Activated B cell treated with CpG ODN at 0.5 μM for 24 hours (primary cell): ENCODE results near the gene TM9SF2. TPM values are rescaled to one million over a fixed set of nuclear protein-coding genes. Genes with fewer than 3 reads are reported as not detected.

Experiments
- ATAC-seq: fragments of 200-7000 bp; cut with Tn5 transposase; one replicate; pipeline ENCODE4 v1.10.0; 2021; ENCODE audit warnings: low read depth, mild to moderate bottlenecking, moderate library complexity
- CTCF ChIA-PET: fragments of 350-600 bp; sonication (Branson Sonifier 250); formaldehyde crosslinking; loops from one replicate; lab custom pipeline; 2021; ENCODE audit warnings: antibody characterized with exemption; lab: Charles Lee
- POLR2A ChIA-PET: fragments of 350-600 bp; sonication (Branson Sonifier 250); formaldehyde crosslinking; loops from one replicate; lab custom pipeline; 2021; ENCODE audit warnings: antibody characterized with exemption; lab: Charles Lee
- DNase-seq: peaks from one replicate; pipeline ENCODE4 v3.0.0; 2022
- H3K27ac Mint-ChIP-seq: one replicate; pipeline ENCODE4 v1.8.0; 2020; ENCODE audit warnings: mixed read lengths
- H3K27me3 Mint-ChIP-seq: one replicate; pipeline ENCODE4 v1.8.0; 2021; ENCODE audit warnings: mixed read lengths
- H3K36me3 Mint-ChIP-seq: one replicate; pipeline ENCODE4 v1.8.0; 2021; ENCODE audit warnings: low read depth, mixed read lengths
- H3K4me1 Mint-ChIP-seq: one replicate; pipeline ENCODE4 v1.8.0; 2021; ENCODE audit warnings: mixed read lengths
- H3K4me3 Mint-ChIP-seq: one replicate; pipeline ENCODE4 v1.8.0; 2020; ENCODE audit warnings: mild to moderate bottlenecking, mixed read lengths
- H3K9me3 Mint-ChIP-seq: one replicate; pipeline ENCODE4 v1.8.0; 2020; ENCODE audit warnings: mixed read lengths
- CTCF ChIP-seq: fragments of 200-600 bp; IDR thresholded peaks from one replicate; pipeline ENCODE4 v1.8.0; 2022; ENCODE audit warnings: antibody characterized with exemption, mild to moderate bottlenecking
- intact Hi-C: fragments of 100-400 bp; cut with micrococcal nuclease; formaldehyde crosslinking; loops from one replicate; pipeline ENCODE4 v1.15.1; 2024
- total RNA-seq: library from RNA; stranded (reverse); gene quantifications from 2 replicates; pipeline ENCODE4 v1.2.3, GENCODE V29; 2022

Gene TM9SF2
- total RNA-seq, 1 donor from 2014 or later: 76.0 TPM

DNA sequence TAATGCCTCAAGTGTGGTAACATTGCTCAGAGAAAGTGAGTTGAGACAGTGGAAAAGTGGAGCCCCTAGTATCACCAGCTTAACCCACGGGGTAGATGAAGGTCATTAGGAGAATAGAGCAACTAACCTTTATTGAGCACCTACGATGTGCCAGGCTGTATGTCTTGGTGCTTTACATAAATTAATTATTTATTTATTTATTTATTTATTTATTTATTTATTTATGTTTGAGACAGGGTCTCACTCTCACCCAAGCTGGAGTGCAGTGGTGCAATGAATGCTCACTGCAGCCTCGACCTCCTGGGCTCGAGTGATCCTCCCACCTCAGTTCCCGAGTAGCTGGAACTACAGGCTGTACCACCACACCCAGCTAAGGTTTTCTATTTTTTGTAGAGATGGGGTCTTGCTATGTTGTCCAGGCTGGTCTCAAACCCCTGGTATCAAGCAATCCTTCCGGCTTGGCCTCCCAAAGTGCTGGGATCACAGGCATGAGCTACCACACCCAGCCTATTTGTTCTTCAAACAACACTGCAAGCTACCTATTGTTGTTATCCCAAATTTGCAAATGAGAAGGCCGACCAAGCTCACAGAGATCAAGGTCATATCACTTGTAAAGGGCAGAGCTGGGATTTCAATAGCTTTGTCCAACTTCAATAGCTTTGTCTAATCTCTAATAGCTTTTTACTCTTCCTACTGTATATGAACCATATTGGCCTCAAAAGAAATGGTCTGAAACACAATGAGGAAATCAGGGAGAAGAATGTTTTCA lies 79.4 kb downstream of the TM9SF2 start:
- ATAC-seq (no peak), DNase-seq (no peak)
- H3K27me3 Mint-ChIP-seq: no peaks in the 10 kb centered on the region
- no peaks in the 10 kb centered on the region for H3K9me3 Mint-ChIP-seq
- no peaks in the 10 kb centered on the region for H3K4me1 Mint-ChIP-seq
- no peak overlapping the region for H3K27ac Mint-ChIP-seq
- intact Hi-C loops: no loop called here
- H3K4me3 Mint-ChIP-seq: no peak overlapping the region
- no peaks in the 10 kb centered on the region for H3K36me3 Mint-ChIP-seq
- TF ChIP-seq CTCF: no peak
- POLR2A ChIA-PET: no interaction called here
- CTCF ChIA-PET: no interaction called here

GRCh38 chr13:99582511-99582910 lies 81.2 kb downstream of the TM9SF2 start:
- no peaks in the 10 kb centered on the region for H3K9me3 Mint-ChIP-seq
- ChIA-PET POLR2A (no interaction called here), CTCF (no interaction called here)
- TF ChIP-seq CTCF: no peak
- no peak overlapping the region for H3K4me3 Mint-ChIP-seq
- no peaks in the 10 kb centered on the region for H3K27me3 Mint-ChIP-seq
- no peak for ATAC-seq
- H3K4me1 Mint-ChIP-seq: no peaks in the 10 kb centered on the region
- intact Hi-C loops: no loop called here
- no peak for DNase-seq
- no peak overlapping the region for H3K27ac Mint-ChIP-seq
- no peaks in the 10 kb centered on the region for H3K36me3 Mint-ChIP-seq

GRCh38 chr13:99585609-99586008 lies 84.3 kb downstream of the TM9SF2 start:
- CTCF ChIA-PET: no interaction called here
- no peaks in the 10 kb centered on the region for H3K27me3 Mint-ChIP-seq
- POLR2A ChIA-PET: no interaction called here
- H3K4me1 Mint-ChIP-seq: no peaks in the 10 kb centered on the region
- no peaks in the 10 kb centered on the region for H3K9me3 Mint-ChIP-seq
- intact Hi-C loops: no loop called here
- DNase-seq (no peak), ATAC-seq (no peak)
- H3K36me3 Mint-ChIP-seq: no peaks in the 10 kb centered on the region
- TF ChIP-seq CTCF: no peak
- no peak overlapping the region for H3K4me3 Mint-ChIP-seq
- H3K27ac Mint-ChIP-seq: no peak overlapping the region

DNA sequence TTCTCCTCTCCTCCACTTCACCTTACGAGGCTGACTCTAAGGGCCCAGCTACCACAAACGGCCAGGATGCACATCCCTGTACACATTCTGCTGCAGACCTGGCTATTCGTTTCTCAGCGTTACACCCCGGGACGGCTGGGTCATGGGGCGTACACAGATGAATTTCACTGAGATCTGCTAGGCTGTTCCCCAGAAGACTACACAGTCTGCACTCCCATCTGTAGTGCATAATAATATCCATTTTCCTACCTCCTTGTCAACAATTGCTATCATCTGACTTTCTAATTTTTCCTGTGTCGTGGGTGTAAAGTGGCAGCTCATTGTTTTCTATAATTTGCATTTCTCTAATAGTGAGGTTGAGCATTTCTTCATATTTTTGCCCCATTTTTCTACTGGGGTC lies 85.7 kb downstream of the TM9SF2 start:
- TF ChIP-seq CTCF: no peak
- no peaks in the 10 kb centered on the region for H3K4me1 Mint-ChIP-seq
- CTCF ChIA-PET: no interaction called here
- no peaks in the 10 kb centered on the region for H3K27me3 Mint-ChIP-seq
- no peaks in the 10 kb centered on the region for H3K36me3 Mint-ChIP-seq
- intact Hi-C loops: no loop called here
- H3K9me3 Mint-ChIP-seq: no peaks in the 10 kb centered on the region
- H3K27ac Mint-ChIP-seq: no peak overlapping the region
- POLR2A ChIA-PET: no interaction called here
- no peak for ATAC-seq
- H3K4me3 Mint-ChIP-seq: no peak overlapping the region
- no peak for DNase-seq

GRCh38 chr13:99587893-99588606 lies 86.8 kb downstream of the TM9SF2 start:
- DNase-seq: no peak
- Mint-ChIP-seq H3K36me3 (no peaks in the 10 kb centered on the region), H3K9me3 (no peaks in the 10 kb centered on the region), H3K4me3 (no peak overlapping the region), H3K27me3 (no peaks in the 10 kb centered on the region), H3K4me1 (no peaks in the 10 kb centered on the region), H3K27ac (no peak overlapping the region)
- ChIA-PET CTCF (no interaction called here), POLR2A (no interaction called here)
- no peak for ATAC-seq
- intact Hi-C loops: no loop called here
- TF ChIP-seq CTCF: no peak
